Type B pancreatic cell (in vitro differentiated cells): ENCODE data around the gene IP6K1. TPM values are rescaled to one million over a fixed set of nuclear protein-coding genes. Genes with fewer than 3 reads are reported as not detected.

Source experiments
- DNase-seq: peaks from one replicate; pipeline ENCODE4 v3.0.0; 2021; ENCODE audit warnings: mixed read lengths; ENCODE audit not compliant: unreplicated experiment; ENCODE audit errors: extremely low spot score
- H3K27ac Mint-ChIP-seq: 2 replicates; pipeline ENCODE4 v1.8.0; 2021; ENCODE audit warnings: mild to moderate bottlenecking, mixed read lengths
- H3K27me3 Mint-ChIP-seq: 2 replicates; pipeline ENCODE4 v1.8.0; 2021; ENCODE audit warnings: mixed read lengths
- H3K36me3 Mint-ChIP-seq: 2 replicates; pipeline ENCODE4 v1.8.0; 2021; ENCODE audit warnings: mixed read lengths
- H3K4me1 Mint-ChIP-seq: one replicate; pipeline ENCODE4 v1.8.0; 2021; ENCODE audit warnings: mixed read lengths; ENCODE audit not compliant: unreplicated experiment
- H3K4me3 Mint-ChIP-seq: 2 replicates; pipeline ENCODE4 v1.8.0; 2021; ENCODE audit warnings: mild to moderate bottlenecking, mixed read lengths
- H3K9me3 Mint-ChIP-seq: 2 replicates; pipeline ENCODE4 v1.8.0; 2021; ENCODE audit warnings: mixed read lengths
- CTCF ChIP-seq: fragments of 200-600 bp; sonication (generic); conservative IDR thresholded peaks from 2 replicates; pipeline ENCODE4 v1.5.0; 2021; ENCODE audit warnings: antibody characterized with exemption, mild to moderate bottlenecking
- total RNA-seq: library from RNA; stranded (reverse); gene quantifications from 2 replicates; pipeline ENCODE4 v1.2.1, GENCODE V29; 2021; ENCODE audit warnings: low replicate concordance

Gene IP6K1
- total RNA-seq, 1 donor from 2014 or later, result 42.5 TPM

- H3K4me1 Mint-ChIP-seq, result no peaks in the 10 kb centered on the region
- no peak overlapping the region for H3K4me3 Mint-ChIP-seq
- TF ChIP-seq CTCF, result no peak
- no peak for DNase-seq
- peaks cover 4% of the 10 kb centered on the region for H3K36me3 Mint-ChIP-seq
- H3K27ac Mint-ChIP-seq, result no peak overlapping the region
- no peaks in the 10 kb centered on the region for H3K9me3 Mint-ChIP-seq
- no peaks in the 10 kb centered on the region for H3K27me3 Mint-ChIP-seq
These were observed 74.2 kb downstream of the IP6K1 start for GRCh38 chr3:49712166-49712565.

GRCh38 chr3:49711489-49711888 is 74.9 kb downstream of the IP6K1 start:
- Mint-ChIP-seq H3K4me3 (no peak overlapping the region), H3K27ac (no peak overlapping the region), H3K27me3 (no peaks in the 10 kb centered on the region), H3K9me3 (no peaks in the 10 kb centered on the region), H3K4me1 (no peaks in the 10 kb centered on the region), H3K36me3 (peaks cover 6% of the 10 kb centered on the region)
- DNase-seq, result no peak
- no peak for TF ChIP-seq CTCF

- DNase-seq, result no peak
- peaks cover 6% of the 10 kb centered on the region for H3K36me3 Mint-ChIP-seq
- TF ChIP-seq CTCF, result no peak
- H3K4me3 Mint-ChIP-seq, result no peak overlapping the region
- H3K4me1 Mint-ChIP-seq, result no peaks in the 10 kb centered on the region
- H3K27me3 Mint-ChIP-seq, result no peaks in the 10 kb centered on the region
- no peaks in the 10 kb centered on the region for H3K9me3 Mint-ChIP-seq
- H3K27ac Mint-ChIP-seq, result no peak overlapping the region
These were observed 76.5 kb downstream of the IP6K1 start for GRCh38 chr3:49709852-49710251.

- Mint-ChIP-seq H3K4me1 (no peaks in the 10 kb centered on the region), H3K27me3 (no peaks in the 10 kb centered on the region), H3K27ac (no peak overlapping the region), H3K4me3 (no peak overlapping the region), H3K36me3 (peaks cover 6% of the 10 kb centered on the region), H3K9me3 (no peaks in the 10 kb centered on the region)
- DNase-seq, result no peak
- no peak for TF ChIP-seq CTCF
These were observed 79.2 kb downstream of the IP6K1 start for GRCh38 chr3:49707113-49707480.

- Mint-ChIP-seq H3K4me1 (no peaks in the 10 kb centered on the region), H3K4me3 (no peak overlapping the region), H3K36me3 (peaks cover 6% of the 10 kb centered on the region), H3K27ac (no peak overlapping the region), H3K27me3 (no peaks in the 10 kb centered on the region), H3K9me3 (no peaks in the 10 kb centered on the region)
- no peak for TF ChIP-seq CTCF
- DNase-seq, result no peak
These were observed 79.8 kb downstream of the IP6K1 start for GRCh38 chr3:49706456-49707112.
